Ramos (cell line): ENCODE results near the gene LIME1.
"Not testable (repeated sequence)": the region's sequence is repeated elsewhere in the genome, so short reads cannot be mapped to it uniquely, and the experiment has no call there.

Experiments used
- in situ Hi-C: fragments of 300-500 bp; cut with MboI; formaldehyde crosslinking; loops from one replicate; pipeline ENCODE4 v1.14.3; 2022; ENCODE audit warnings: low sequenced_read_pairs; ENCODE audit not compliant: unreplicated experiment

The LIME1 gene

GRCh38 chr20:63706852-63707557 is 29.5 kb upstream of the LIME1 start:
- in situ Hi-C loops: loop anchor here (10.0 kb wide), 1 partner anchor 148 kb away; no protein-coding TSS in a partner anchor

DNA sequence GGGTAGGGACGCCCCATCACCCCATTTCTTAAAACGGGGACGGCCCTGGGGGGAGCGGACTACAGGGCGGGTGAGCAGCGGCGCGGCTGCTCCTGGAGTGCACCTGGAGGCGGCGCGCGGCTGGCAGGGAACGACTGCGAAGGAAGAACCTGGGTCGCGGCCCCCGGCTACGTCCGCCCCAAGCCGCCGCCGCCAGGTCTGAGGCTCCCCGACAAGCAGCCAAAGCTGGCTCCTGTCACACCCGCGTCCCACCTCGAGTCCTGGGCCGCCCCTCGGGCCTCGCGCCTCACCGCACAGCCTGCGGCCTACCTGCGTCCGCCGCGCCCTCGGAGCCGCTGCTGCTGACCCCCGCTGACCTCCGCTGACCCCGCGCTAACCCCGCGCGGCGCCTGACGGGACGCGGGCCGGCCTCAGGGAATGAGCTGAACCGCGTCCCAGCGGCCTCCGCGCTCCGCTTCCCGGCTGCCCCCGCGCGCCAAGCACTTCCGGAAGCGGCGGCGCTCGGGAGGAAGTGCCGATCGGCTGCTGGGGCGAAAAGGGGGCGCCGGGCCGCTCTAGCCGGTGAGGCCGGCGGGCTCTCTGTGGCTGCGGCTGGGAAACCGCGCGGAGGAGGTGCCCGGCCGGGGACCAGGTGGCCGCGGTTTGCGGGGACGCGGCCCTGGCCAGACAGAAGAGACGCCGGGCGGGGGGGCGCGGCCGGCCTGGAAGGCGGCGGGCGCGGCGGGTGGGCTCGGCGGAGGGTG is 28.7 kb upstream of the LIME1 start, which contains the start of the genes ARFRP1 and ZGPAT:
Gene ARFRP1 (minus strand): TSS at position 419 of the 743 bp plus-strand sequence. CDS start 885 bp downstream, outside the sequence.
Gene ZGPAT (plus strand): TSS at position 482 of the 743 bp plus-strand sequence. CDS start 542 bp downstream, outside the sequence.
- in situ Hi-C loops: loop anchor here (10.0 kb wide), 1 partner anchor 147 kb away; no protein-coding TSS in a partner anchor

GRCh38 chr20:63708301-63709148 is 27.9 kb upstream of the LIME1 start:
- in situ Hi-C loops: loop anchor here (10.0 kb wide), 1 partner anchor 146 kb away; no protein-coding TSS in a partner anchor

DNA sequence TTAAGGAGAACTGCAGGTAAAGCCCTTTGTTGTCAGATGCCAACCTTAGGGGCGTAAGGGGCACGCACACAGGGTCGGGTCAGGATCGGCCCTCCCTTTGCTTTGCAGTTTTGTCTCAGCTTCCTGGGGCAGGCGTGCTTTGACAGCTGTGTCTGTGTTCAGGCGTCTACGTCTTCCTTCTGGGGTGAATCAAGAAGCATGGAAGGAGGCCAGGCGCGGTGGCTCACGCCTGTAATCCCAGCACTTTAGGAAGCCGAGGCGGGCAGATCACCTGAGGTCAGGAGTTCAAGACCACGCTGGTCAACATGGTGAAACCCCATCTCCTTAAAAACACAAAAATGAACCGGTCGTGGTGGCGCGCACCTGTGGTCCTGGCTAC is 27.3 kb upstream of the LIME1 start:
- in situ Hi-C loops: loop anchor here (10.0 kb wide), 1 partner anchor 146 kb away; no protein-coding TSS in a partner anchor

GRCh38 chr20:63711085-63711645 is 25.3 kb upstream of the LIME1 start:
- in situ Hi-C loops: no loop called here

DNA sequence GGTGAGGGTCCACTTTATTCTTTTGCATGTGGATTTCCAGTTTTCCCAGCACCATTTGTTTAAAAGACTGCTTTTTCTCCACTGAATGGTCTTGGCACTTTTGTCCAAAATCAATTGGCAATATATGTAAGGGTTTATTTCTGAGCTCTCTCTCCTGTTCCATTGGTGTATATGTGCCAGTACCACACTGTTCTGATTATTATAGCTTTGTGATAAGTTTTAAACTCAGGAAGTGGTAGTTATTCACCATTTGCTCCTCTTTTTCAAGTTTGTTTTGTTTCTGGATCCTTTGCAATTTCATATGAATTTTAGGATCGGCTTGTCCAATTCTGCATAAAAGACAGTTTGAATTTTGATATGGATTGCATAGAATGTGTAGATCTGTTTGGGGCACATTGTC is 24.3 kb upstream of the LIME1 start:
- in situ Hi-C loops: no loop called here

DNA sequence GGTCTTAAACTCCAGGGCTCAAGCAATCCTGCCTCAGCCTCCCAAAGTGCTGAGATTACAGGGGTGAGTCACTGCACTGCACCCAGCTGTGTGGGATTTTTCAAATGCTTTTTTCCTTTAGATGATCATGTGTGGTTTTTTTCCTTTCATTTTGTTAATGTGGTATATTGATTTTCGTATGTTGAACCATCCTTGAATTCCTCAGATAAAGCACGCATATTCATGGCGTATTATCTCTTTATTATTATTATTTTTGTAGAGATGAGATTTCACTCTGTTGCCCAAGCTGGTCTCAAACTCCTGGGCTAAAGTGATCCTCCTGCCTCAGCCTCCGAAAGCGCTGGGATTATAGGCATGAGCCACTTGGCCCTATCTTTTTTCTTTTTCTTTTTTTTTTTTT is 21.6 kb upstream of the LIME1 start:
- in situ Hi-C loops: no loop called here

DNA sequence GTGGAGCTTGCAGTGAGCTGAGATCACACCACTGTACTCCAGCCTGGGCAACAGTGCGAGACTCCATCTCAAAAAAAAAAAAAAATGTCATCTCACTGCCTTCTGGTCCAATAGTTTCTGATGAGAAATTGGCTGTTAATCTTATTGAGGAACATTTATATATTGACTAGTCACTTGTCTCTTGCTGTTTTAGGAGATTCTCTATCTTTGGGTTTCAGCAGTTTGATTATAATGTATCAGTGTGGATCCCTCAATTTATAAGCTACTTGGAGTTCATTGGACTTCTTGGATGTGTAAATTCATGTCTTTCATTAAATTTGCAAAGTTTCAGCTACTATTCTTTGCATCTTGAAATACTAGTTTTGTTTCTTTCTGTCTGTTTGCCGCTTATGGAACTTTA is 17.5 kb upstream of the LIME1 start:
- in situ Hi-C loops: no loop called here

GRCh38 chr20:63722967-63723622 is 13.4 kb upstream of the LIME1 start:
- in situ Hi-C loops: not testable (repeated sequence)

DNA sequence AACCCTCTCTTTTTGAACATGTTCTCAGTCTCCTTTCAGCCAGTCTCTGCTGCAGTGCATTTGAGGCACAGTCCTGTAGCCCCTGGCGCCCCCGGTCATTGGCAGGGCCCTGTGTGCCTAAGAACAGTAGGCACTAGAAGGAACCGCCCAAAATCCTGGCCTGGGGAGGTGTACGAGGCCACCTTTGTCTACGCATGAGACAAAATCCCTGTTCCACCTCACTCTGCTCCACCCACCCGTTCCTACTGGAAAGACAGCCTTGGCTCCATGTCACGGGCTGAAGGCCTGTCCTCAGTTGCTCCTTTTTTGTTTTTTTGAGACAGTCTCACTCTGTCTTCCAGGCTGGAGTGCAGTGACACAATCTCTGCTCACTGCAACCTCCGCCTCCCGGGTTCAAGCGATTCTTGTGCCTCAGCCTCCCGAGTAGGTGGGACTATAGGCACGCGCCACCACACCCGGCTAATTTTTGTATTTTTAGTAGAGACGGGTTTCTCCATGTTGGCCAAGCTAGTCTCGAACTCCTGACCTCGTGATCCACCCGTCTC is 6.2 kb upstream of the LIME1 start:
- in situ Hi-C loops: not testable (repeated sequence)

GRCh38 chr20:63731410-63731809 is 5.1 kb upstream of the LIME1 start:
- in situ Hi-C loops: no loop called here

- in situ Hi-C loops: no loop called here
Measured at GRCh38 chr20:63732118-63733095, 4.1 kb upstream of the LIME1 start.

GRCh38 chr20:63733117-63733516 is 3.3 kb upstream of the LIME1 start:
- in situ Hi-C loops: no loop called here

DNA sequence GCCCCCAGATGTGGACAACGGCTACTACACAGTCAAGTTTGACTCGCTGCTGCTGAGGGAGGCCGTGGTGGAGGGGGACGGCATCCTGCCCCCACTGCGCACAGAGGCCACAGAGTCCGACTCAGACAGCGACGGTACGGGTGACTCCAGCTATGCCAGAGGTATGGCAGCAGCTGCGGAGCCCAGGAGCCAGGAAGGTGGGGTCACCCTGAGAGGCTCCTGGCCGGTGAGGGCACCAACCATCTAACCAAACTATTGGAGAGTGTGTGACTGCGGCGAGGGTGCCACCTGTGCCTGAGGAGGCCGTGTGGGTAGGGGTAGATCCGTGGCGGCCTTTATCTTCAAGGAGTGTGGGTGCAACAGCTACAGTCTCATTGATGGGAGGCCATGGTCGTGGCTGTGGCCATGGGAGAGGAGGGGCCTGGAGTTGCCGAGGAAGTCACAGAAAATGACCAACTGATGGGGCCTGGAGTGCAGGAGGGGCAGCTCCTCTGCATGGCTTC is 2.8 kb upstream of the LIME1 start:
- in situ Hi-C loops: no loop called here

DNA sequence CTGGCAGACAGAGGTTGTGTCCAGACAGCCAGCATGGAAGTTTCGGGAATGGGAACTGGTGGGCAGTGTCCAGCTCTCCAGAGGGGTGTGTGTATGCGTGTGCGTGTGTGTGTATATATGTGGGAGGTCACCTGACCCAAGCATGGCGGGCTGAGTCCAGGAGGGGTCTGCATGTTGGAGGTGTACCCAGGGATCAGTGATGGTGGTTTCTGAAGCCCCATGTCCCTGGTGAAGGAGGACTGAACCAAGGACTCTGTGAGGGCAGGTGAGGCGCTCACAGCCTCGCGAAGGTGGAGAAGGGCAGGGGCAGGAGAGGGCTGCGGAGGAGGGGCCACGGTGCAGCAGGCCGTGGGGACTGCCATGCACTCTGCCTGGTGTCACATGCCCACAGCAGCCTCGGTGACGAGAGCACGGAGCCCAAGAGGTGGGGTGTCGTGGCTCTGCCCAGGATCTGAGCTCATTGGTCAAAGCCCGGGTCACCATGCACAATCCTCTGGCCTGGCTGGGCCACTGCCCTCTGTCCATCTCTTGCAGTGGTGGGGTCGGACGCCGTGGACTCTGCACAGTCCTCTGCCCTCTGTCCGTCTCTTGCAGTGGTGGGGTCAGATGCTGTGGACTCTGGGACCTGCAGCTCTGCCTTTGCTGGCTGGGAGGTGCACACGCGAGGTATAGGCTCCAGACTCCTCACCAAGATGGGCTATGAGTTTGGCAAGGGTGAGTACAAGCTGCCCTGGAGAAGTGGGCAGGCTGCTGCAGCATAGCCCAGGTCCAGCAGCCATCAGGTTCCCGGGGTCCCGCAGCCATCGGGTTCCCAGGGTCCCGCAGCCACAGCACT is 2.1 kb upstream of the LIME1 start:
- in situ Hi-C loops: no loop called here

DNA sequence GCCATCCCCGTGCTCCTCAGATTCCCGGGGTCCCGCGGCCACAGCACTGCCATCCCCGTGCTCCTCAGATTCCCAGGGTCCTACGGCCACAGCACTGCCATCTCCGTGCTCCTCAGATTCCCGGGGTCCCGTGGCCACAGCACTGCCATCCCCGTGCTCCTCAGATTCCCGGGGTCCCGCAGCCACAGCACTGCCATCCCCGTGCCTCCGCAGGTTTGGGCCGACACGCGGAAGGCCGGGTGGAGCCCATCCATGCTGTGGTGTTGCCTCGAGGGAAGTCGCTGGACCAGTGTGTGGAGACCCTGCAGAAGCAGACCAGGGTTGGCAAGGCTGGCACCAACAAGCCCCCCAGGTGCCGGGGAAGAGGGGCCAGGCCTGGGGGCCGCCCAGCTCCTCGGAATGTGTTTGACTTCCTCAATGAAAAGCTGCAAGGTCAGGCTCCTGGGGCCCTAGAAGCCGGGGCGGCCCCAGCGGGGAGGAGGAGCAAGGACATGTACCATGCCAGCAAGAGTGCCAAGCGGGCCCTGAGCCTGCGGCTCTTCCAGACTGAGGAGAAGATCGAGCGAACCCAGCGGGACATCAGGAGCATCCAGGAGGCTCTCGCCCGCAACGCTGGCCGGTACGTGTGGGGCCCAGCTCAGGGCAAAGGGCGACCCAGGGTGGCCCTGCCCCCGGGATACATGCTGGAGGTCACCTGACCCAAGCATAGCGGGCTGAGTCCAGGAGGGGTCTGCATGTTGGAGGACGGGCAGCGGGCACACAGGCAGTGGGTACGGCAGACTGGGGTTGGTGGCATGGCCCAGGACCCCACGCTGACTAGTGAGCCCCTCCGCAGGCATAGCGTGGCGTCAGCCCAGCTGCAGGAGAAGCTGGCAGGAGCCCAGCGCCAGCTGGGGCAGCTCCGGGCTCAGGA is 1.3 kb upstream of the LIME1 start:
- in situ Hi-C loops: no loop called here
